COR-L47 (cell line): ENCODE results near the gene APOBEC3B.
"Not testable (repeated sequence)": the region's sequence is repeated elsewhere in the genome, so short reads cannot be mapped to it uniquely, and the experiment has no call there.

Source experiments
- DNase-seq: peaks from one replicate; lab custom pipeline; 2025; lab: John Stamatoyannopoulos, UW

APOBEC3B gene

DNA sequence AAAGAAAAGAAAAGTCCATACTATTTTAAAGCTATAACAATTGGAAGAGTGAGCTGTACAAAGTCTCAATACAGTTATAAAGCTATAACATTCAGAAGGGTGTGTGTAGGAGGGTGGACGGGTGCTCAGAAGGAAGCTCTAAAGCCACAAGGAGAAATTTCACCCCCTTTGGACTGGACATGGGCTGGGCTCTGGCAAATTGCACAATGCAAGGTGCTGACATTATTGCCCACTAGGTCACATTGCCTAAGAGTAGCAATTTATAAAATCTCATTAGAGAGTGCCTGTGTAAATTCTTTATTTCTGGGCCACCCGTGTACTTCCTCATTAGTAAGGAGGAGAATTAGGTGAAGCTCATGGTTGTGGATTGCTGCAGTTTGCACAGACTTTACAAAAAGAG, 30.4 kb upstream of the APOBEC3B start:
- DNase-seq: no peak

DNA sequence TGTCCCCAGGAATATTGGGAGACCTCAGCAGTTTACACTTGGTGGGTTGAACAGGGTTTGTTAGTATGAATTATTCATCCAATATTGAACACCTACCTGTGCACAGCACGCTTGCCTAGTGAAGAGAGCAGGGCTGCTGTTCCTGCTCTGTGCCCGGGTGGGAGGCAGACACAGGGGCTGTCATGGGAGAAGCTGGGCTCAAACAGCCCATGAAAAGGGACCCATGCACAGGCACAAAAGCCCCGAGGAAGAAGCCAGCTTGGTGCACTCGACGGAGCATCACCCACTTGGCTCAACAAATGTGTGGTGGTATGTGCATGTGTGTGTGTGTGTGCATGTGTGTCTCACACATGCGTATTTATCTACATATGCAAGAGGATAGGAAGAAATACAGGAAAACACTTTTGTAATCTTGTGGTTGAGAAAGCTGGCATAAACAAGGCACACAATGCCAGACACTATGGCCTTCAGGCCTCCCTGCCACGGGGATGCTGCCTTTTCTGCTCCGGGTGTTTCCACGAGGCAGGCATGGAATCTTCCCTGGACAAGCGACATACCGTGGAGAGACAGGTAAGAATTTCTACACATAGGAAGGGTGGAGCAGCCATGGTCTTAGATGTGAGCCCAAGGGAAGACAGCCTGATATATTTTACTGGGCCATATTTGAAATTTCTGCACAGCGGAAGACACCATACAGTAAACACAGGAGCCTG, 29.7 kb upstream of the APOBEC3B start:
- DNase-seq: no peak

GRCh38 chr22:38953091-38953490, 29.1 kb upstream of the APOBEC3B start:
- no peak for DNase-seq

- DNase-seq: no peak
These were observed 28.4 kb upstream of the APOBEC3B start for GRCh38 chr22:38953577-38954413.

- no peak for DNase-seq
These were observed 27.6 kb upstream of the APOBEC3B start for GRCh38 chr22:38954414-38955043.

- DNase-seq: no peak
These were observed 26.8 kb upstream of the APOBEC3B start for GRCh38 chr22:38955250-38955905.

GRCh38 chr22:38955926-38956325, 26.2 kb upstream of the APOBEC3B start:
- DNase-seq: no peak

- DNase-seq: no peak
These were observed 25.6 kb upstream of the APOBEC3B start for GRCh38 chr22:38956551-38956950.

DNA sequence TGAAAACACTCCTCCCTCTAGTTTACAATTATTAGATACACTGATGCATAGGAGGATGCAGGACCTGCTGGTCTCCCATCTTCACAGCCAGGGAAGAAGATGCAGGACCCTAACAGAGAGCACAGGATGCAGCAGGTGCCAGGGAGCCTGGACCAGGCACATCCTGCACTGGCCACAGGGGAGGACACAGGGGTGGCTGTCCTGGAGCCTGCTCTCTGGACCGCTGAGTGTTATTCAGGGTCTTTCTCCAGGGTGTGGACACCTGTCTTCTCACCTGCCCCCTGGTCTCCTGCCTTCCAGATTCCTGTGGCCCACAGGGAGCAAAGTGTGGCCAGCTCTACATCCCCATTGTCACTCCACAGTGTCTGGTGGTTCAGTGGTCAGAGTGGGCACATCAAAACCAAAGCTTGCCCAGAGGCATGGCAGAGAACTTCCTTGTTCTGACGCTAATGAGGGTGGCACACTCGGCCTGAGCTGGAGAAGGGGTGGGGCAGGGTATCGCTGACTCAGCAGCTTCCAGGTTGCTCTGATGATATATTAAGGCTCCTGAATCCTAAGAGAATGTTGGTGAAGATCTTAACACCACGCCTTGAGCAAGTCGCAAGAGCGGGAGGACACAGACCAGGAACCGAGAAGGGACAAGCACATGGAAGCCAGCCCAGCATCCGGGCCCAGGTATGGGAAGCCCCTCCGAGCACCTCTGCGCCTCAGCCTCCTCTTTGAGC, 24.9 kb upstream of the APOBEC3B start, which contains the start of gene APOBEC3A:
TSS of gene APOBEC3A (plus strand) at position 564 of the 725 bp plus-strand sequence. CDS start at position 647, 83 bp downstream.
- DNase-seq: no peak

DNA sequence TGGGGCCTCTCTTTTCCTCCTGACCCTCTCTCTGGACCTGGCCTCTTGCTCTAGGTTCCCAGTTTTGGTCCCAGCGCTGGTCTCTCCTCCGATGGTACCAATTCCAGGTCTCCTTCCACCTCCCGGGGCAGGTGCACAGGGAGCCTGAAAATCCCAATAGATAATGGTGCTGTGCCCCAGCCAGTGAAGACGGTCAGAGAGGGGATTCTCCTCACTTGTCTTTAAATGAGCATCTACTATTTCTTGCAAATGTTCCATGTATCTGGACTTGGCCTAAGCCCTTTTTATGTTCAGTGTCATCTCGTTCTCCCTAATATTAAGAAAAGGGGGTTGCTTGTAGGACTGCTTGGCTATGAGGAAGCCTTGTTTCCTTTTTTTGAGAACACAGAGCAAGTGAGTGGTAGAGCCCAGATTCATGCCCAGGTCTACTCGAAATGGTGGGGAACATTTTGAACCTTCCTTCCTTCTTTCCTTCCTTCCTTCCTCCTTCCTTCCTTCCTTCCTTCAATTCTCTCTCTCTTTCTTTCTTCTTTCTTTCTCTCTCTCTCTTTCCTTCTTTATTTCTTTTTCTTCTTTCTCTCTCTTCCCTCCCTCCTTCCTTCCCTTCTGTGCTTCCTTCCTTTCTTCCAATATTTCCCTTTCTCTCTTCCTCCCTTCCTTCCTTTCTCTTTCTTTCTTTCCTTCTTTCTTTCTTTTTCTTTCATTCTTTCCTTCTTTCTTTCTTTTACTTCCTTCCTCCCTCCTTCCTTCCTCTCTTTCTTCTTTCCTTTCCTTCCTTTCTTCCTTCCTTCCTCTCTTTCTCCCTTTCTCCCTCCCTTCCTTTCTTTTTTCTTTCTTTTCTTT, 24.1 kb upstream of the APOBEC3B start:
- no peak for DNase-seq

DNA sequence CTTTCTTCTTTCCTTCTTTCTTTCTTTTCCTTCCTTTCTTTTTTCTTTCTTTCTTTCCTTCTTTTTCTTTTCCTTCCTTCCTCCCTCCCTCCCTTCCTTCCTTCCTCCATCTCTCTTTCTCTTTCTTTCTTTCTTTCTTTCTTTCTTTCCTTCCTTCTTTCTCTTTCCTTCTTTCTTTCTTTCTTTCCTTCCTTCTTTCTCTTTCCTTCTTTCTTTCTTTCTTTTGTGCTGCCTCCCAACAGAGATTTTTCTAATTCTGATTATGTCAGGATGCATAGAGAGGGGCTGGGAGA, 23.6 kb upstream of the APOBEC3B start:
- not testable (repeated sequence) for DNase-seq

DNA sequence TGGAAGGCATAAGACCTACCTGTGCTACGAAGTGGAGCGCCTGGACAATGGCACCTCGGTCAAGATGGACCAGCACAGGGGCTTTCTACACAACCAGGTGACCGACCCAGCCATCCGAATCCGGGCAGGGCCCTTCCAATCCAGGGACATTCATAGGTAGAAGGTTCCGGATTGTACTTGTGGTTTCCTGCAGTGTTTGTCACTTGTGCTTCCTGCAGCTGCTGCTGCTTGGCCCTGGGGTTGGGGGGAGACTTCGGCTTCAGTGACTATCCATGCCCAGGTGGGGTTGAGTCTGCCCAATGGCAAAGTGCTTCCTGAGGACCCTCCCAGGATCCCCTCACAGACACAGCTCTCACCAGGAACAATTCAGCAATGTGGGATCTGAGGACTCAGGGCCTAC, 22.6 kb upstream of the APOBEC3B start:
- DNase-seq: no peak

DNA sequence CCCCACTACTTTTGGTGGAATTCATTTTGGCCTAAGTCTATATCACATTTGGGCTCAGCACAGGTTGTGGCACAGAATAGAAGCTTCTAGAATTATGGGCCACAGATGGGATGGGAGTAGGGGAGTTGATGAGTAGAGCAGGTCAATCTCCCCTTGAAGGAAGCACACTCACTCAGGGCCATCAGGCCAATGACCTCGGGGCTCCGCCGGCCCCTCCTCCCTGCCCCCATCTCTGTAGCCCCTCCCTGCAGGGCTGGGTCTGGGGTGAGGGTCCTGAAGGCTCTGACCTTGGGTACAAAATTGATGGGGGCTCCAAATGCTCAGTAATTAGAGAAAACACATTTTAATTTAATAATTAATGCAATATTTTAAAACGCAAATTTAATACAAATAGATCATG, 21.5 kb upstream of the APOBEC3B start:
- not testable (repeated sequence) for DNase-seq

- DNase-seq: not testable (repeated sequence)
These were observed 18.8 kb upstream of the APOBEC3B start for GRCh38 chr22:38963291-38963738.

GRCh38 chr22:38963872-38964271, 18.3 kb upstream of the APOBEC3B start:
- DNase-seq: no peak

- DNase-seq: no peak
These were observed 17.8 kb upstream of the APOBEC3B start for GRCh38 chr22:38964306-38964705.

GRCh38 chr22:38964989-38965388, 17.2 kb upstream of the APOBEC3B start:
- DNase-seq: no peak

DNA sequence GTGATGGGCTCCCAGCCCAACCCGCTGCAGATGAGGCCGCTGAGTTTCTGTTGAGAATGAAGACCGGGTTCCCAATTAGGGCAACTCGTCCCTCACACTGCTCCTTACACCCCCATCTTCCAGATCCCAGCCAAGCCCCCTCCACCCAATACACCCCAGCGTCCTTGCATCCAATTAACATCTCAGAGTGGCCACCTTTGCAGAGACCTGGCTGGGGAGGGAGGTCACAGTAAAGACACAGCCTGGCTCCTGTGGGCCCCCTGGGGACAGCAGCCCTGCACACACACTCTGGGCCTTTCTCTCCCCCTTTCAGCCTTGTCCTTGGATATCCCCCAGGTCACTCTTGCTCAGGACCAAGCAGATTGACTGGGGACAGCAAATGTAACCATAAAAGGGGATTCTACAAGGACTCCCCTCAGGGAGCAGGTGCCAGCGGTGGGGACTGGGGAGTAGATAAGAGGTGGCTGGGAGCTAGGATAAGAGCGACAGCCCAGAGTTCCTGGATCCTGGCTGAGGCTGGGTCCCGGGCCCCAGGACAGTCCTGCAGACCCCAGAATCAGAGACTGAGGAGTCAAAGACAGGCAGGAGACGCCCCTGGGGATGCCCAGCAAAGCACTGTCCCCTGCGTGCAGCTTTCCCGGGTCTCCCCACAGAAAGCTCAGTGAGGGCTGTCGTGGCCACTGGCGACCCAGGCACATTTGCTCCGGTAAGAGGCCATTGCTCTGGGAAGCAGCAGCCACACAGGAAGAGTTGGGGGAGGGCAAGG, 16.4 kb upstream of the APOBEC3B start:
- no peak for DNase-seq

DNA sequence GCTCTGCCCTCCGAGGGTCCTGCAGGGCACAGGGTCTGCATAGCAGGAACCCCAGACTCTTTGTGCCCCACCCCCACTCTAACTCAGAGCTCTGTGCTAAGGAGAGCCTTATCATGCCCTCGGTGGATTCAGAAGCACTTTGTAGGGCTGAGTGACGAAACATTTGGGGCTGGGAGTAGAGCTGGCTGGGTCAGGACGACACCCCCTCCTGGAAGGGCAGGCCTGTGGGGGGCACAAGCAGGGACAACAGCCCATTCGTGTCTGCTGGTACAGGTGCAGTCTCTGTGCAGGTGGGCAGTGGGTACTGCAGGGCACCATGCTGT, 15.8 kb upstream of the APOBEC3B start:
- DNase-seq: no peak

DNA sequence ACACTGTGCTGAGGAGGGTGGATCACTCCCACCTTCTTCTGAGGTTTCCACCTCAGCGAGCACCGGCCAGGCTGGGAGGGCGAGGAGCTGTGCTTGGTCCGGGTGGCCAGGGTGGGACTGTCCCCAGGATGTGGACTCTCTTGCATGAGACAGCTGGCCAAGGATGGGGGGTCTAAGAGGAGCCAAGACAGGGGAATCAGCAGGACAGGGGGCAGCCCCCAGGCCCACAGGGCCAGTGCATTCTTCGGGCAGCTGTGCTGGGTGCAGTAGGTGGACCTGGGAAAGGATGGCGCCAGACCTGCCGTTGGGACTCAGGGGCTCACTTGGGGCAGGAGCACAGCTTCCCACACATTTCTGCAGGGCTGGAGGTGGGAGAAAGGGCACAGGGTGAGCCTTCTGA, 15.2 kb upstream of the APOBEC3B start:
- DNase-seq: no peak
